ENCODE results near the gene COL11A2.
"Not testable (repeated sequence)": the region's sequence is repeated elsewhere in the genome, so short reads cannot be mapped to it uniquely, and the experiment has no call there.

COL11A2 gene

DNA sequence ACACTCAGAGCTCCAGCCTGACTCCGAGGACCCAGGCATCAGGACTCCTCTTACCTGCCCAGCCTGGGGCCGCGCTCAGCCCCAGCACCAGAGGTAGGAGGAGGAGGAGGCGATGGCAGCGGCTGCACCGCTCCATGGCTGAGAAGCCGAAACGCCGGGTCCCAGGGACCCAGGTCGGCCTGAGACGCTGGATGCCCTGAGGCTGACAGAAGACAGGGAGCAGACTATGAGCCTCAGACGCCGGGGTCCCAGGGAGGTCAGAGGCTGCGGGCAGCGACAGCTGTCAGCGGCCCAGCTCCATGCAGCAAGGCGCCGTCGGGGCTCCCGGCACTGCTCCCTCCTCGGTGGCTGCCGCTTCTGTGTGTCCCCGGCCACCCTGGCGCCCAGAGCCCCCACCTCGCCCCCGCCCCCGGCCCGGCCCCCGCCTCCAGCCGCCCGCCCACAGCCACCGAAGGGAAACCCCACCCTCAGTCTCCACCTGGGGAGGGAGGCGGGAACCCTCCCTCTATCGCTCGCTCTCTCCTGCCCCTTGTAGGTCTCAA lies at the start of gene COL11A2:
Gene COL11A2 (minus strand): TSS at position 363 of the 542 bp plus-strand sequence. CDS start 227 bp downstream, at position 136.
- DNase-seq (ENCODE audit: low read depth) = no peak

DNA sequence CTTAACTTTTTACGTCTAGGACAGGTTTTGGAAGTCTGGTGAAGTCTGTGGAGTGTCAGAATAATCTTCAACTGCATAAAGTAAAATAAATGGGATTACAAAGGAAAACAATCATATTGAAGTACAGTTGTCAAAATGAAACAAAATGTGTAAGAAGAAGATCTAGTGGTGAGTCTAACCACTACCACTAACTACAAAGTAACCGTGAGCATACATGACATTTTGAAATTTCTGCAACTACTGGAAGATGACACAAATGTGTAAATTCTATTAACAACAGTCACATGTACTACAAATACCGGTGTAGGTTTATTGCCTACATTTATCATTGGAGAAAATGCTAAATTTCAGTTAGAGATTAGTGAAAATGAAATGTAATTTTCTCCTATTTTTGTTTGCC lies 49.7 kb upstream of the COL11A2 start:
- no peak for DNase-seq (ENCODE audit: low read depth)

DNA sequence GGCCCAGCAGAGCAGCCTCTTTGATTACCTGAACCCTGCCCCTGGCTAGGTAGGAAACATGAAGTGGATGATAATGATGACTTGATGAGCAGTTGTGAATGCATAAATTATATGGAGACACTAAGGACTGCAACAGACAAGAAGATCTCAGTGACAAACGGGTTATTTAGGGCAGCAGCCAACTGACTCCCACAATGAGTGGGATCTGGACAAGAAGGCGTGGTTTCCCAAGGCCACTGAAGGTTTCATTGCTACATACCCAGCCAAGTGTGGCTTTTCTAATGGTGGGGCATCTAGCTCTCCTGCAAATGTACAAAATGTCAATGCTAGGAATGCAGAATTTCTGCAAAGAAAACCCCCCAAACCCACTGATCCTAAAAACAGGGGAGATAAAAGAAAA lies 45.5 kb upstream of the COL11A2 start:
- DNase-seq (ENCODE audit: low read depth) = no peak

DNA sequence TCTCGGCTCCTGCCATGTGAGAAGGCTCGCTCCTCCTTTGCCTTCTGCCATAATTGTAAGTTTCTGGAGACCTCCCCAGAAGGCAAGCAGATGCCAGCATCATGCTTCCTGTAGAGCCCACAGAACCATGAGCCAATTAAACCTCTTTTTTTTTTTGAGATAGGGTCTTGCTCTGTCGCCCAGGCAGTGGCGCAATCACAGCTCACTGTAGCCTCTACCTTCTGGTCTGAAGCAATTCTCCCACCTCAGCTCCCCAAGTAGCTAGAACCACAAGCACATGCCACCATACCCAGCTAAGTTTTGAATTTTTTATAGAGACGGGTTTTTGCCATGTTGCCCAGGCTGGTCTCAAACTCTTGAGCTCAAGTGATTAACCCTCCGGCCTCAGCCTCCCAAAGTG lies 44.6 kb upstream of the COL11A2 start:
- no peak for DNase-seq (ENCODE audit: low read depth)

DNA sequence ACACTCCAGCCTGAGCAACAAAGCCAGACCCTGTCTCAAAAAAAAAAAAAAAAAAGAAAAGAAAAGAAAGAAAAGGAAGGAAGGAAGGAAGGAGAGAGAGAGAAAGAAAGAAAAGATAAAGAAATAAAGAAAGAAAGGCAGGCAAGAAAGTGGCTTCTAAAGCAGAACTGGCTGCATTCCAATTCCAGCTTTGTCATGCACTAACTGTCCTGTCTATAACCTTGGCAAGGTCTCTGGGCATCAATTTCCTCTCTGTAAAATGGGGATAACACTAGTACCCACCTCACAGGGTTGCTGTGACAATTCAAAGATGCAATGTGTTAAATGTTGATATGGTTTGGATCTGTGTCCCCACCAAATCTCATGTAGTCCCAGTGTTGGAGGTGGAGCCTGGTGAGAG lies 44.1 kb upstream of the COL11A2 start:
- DNase-seq (ENCODE audit: low read depth) = no peak

DNA sequence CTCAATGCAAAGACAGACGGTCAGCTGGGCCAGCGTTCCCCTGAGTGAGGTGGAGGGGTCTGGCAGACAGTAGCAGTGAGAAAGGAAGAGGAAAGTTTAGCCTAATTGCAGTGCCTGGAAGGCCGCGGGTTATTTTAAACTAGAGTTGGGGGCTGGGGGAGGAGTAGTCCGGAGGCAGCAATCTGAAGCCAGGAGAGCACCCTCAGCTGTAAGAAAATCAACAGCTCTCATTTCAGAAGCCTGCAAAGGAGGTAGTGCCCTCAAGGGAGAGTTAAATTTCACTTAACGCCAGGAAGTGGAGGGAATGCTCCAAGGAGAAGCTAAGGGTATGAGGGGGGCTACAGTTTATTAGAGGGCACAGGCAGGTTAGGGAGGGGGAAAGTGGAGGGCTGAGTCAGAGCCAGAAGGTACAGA lies 43.0 kb upstream of the COL11A2 start:
- no peak for DNase-seq (ENCODE audit: low read depth)

DNA sequence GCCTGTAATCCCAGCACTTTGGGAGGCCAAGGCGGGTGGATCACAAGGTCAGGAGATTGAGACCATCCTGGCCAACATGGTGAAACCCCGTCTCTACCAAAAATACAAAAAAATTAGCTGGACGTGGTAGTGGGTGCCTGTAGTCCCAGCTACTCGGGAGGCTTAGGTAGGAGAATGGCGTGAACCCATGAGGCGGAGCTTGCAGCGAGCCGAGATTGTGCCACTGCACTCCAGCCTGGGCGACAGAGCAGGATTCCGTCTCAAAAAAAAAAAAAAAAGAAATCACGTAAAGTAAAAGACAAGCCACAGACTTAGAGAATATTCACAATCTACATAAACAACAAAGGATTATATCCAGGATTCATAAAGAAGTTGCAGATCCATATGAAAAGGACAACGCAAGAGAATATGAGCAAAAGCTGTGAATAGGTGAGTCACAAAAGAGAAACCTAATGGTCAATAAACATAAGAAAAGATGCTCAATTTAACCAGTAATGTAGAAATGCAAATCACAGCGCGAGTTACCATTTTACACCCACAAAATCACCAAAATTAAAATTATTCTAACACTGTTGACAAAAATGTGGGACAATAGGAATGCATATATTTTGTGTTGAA lies 34.3 kb upstream of the COL11A2 start:
- DNase-seq (ENCODE audit: low read depth) = not testable (repeated sequence)

DNA sequence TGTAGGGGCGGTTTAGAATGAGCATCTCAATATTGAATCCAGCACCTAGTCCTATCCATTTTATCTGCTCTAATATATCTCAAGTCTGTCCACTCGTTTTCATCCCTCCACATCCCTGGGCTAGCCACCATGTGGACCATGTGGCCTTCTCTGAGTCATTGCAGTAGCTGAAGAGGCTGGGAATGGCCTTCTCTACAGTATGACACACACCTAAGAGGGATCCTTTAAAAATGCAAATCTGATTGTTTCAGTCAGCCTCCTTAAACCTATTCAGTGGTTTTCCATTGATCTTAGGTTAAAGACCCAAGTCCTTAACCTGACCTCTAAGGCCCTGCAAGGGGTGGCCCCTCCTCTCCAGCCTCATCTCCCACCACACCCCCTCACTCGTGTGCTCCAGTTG lies 25.4 kb upstream of the COL11A2 start:
- DNase-seq (ENCODE audit: low read depth) = no peak

DNA sequence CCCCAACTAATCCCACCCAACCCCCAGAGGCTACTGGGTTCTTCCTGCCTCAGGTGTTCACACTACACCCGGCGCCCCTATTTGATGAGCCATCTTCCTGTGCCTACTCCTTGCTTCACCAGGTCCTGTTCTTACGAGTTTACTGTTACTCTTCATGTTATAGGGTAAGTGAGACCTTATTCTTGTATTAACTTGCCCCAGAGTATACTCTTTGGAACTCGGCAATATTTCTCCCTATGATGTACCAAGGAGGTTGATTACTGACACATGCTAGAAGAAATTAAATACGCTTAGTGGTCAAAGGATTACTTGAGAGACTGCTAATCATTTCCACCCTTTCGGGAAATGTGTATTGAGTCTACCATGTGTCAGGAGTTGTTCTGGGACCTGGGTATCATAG lies 25.0 kb upstream of the COL11A2 start:
- no peak for DNase-seq (ENCODE audit: low read depth)

DNA sequence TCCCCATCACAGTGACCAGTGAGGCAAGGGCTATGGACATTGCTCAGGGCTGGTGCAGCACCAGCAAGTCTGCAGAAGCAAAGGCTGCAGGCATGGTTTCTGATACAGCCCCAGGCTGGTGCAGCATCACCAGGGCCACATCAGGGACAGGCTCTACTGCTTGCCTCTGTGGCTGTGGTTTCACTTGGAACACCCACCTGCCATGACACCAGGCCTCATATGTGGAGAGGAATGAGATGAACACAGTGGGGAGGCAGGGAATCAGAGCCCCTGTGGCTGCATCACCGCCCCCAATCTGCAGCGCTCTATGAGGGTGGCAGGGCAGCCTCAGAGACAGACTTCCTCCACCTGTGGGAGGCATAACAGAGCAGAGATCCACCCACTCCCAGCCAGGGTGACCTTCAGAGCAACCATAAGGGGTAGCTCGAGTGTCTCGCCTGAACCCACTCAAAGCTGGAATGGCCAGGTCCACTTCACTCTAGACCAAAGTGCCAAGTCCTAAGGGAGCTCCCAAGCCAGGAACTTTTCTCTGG lies 23.9 kb upstream of the COL11A2 start:
- DNase-seq (ENCODE audit: low read depth) = no peak

DNA sequence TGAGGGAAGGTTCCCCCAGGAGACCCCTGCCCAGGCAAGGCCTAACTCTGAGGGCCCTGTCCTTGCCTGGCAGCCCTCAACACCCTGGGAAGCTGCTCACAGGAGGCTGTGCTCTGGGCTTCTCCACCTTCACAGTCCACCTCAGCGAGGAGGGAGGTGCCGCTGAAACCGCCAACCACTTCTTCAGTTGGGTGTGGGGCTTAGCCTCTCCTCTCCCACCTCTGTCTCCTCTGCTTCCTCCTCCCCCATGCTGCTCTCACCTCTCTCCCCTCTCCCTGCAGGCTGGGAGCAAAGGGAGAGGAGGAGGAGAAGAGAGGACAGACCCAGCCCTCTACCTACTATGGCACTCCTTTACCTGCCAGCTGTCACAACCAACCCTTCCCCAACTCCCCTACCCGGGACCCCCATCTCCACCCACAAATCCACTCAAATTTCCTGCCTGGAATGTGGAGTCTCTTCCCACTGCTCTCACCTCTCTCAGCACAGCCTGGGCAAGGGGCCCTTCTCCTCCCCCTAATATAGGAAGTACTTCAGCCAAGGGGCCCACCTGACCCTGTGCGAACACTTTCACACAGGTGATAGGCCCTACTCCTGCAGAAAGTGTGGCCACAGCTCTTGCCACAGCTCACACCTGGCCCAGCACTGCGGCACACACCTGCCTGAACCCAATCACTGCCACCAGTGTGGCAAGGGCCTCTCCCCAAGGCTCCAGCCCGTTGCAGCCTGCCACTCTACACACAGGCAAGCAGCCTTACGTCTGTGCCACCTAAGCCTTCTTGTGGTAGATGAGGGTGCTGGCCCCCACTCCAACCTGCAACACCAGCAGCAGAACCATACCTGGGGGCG lies 23.2 kb upstream of the COL11A2 start:
- no peak for DNase-seq (ENCODE audit: low read depth)

DNA sequence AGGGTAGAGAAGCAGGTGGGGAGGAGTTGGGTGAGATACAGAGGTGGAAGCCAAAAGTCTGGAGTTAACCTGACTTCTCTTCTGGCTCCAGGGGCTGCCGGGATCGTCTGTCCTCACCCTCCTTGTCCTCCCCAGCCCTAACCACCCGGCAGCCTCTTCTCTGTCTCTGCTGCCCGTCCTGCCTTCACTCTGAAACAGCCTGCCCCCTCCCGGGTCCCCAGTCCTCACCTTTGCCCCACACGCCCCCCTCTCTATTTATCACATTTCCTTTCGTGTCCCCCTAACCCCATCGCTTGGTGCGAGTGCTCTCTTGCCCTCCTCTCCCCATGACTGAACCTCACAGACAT lies 21.7 kb upstream of the COL11A2 start:
- DNase-seq (ENCODE audit: low read depth) = no peak

DNA sequence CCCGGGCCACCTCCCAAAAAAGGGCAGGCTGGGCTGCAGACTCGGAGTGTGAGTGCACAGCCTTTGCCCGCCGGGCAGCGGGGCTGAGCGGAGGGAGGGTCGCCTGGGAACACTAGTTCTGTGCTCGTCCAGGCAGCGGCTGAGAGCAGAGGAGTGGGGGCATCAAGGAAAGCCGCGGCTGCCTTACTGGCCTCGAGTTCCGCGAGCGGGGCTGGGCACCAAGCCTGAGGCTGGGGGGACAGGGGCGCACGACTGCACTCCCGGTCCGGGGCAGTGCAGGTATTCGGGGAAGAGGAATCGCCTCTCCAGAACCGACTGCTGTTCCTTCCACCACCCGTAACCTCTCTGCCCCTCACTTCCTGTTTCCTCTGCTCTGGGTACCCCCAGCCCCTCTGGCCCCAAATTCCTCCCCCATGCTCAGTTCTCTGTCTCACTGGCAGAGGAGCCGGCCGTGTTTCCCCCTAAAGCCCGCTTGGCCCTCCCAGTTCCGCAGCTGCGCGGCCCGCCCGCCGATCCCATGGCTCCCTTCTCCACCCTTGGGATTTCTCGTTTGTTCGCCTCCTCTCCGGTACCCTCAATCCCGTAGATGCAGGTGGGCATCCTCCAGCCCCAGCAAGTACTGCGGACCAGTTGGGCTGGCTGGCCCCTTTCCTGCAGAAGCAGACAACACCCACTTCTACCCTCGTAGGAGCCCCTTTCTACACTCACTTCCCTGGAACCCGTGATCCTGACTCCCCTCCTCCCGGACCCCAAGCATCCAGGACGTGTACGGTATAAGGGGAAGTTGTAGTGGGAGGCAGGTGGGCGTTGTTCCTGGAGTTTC lies 21.1 kb upstream of the COL11A2 start:
- no peak for DNase-seq (ENCODE audit: low read depth)

DNA sequence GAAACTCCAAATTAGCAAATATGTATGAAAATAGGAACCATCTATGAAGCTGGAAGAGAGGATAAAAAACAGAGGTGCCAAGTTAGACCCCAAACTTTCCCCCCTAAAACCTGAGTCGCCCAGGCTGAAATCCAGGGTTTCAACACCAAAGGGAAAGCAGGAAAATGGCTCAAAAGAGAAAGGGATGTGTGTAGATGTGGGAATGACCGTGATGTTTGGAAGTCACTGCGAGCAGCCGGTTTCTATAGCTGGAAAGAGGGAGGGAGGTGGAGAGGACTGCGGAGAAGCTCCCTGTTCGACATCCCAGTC lies 20.5 kb upstream of the COL11A2 start:
- DNase-seq (ENCODE audit: low read depth) = no peak

DNA sequence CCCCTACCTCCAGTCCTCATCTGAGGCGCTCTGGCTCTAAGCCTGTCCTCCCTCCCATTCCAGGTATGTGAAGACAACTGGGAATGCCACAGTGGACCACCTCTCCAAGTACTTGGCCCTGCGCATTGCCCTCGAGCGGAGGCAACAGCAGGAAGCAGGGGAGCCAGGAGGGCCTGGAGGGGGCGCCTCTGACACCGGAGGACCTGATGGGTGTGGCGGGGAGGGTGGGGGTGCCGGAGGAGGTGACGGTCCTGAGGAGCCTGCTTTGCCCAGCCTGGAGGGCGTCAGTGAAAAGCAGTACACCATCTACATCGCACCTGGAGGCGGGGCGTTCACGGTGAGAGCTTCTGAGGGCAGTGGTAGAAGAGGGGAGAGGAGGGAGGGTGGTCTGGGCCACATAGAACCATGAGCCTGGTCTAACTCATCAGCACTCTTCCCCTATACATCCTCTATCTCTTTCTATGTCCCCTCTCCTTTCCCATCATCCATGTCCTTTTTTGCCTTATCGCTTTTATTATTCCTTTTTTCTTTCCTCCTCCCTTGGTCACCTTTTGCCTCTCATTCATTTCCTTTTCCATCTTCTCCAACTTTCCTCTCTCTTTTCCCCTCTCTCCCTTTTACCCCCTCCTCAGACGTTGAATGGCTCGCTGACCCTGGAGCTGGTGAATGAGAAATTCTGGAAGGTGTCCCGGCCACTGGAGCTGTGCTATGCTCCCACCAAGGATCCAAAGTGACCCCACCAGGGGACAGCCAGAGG lies 19.6 kb upstream of the COL11A2 start:
- DNase-seq (ENCODE audit: low read depth) = no peak

DNA sequence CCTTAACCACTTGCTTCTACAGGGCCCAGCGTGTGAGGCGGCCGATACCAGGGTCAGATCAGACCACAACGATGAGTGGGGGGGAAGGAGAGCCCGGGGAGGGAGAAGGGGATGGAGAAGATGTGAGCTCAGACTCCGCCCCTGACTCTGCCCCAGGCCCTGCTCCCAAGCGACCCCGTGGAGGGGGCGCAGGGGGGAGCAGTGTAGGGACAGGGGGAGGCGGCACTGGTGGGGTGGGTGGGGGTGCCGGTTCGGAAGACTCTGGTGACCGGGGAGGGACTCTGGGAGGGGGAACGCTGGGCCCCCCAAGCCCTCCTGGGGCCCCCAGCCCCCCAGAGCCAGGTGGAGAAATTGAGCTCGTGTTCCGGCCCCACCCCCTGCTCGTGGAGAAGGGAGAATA lies 18.9 kb upstream of the COL11A2 start:
- no peak for DNase-seq (ENCODE audit: low read depth)

DNA sequence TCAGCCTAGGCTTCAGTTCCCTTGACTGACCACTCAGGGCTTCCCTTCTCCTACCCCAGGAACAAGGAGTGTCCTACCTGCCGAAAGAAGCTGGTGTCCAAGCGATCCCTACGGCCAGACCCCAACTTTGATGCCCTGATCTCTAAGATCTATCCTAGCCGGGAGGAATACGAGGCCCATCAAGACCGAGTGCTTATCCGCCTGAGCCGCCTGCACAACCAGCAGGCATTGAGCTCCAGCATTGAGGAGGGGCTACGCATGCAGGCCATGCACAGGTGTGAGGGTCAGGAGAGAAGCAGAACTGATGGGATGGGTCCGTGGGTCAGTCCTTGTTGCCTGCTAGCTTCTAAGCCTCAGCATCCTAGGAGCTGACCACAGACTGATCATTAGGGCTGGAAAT lies 17.6 kb upstream of the COL11A2 start:
- no peak for DNase-seq (ENCODE audit: low read depth)

DNA sequence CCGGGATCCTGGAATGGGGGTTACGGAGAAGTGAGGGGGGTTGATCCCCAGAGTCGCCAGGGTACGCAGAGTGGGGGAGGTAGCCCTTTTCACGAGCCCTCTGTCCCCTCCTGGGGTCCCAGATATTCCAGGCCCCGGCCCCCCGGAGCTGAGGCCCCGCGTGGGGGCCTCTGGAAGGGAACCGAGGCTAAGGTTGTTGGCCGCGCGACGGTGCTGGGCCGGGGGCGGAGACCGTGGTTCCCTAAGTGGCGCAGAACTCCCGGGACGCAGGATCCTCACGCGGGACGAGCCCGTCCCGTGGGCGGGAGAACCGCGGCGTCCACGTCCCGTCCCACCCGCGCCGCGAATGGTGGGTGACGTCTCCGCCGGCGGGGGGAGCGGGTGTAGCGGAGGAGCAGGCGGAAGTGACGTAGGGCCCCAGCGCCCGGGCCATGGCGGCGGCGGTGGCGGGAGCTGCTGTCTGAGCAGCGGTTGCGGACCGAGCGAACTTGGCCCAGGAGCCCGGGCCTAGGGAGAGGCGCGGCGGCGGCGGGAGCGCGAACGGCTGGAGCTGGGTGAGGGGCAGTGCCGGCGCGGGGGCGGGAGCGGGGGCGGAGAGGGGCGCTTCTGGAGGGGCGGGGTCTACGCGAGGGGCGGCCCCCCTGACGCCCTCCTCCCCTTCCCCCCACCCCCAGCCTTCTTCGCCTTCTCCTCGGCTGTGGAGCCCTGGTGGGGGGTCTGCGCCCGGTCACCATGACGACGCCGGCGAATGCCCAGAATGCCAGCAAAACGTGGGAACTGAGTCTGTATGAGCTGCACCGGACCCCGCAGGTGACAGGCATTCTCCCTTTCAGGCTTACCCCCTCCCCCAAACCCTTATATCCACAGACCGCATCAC lies 16.1 kb upstream of the COL11A2 start, which contains the start of gene RING1:
Gene RING1 (plus strand): TSS at position 410 of the 877 bp plus-strand sequence. CDS start 323 bp downstream, at position 733.
- DNase-seq (ENCODE audit: low read depth) = peak; percentile 81

DNA sequence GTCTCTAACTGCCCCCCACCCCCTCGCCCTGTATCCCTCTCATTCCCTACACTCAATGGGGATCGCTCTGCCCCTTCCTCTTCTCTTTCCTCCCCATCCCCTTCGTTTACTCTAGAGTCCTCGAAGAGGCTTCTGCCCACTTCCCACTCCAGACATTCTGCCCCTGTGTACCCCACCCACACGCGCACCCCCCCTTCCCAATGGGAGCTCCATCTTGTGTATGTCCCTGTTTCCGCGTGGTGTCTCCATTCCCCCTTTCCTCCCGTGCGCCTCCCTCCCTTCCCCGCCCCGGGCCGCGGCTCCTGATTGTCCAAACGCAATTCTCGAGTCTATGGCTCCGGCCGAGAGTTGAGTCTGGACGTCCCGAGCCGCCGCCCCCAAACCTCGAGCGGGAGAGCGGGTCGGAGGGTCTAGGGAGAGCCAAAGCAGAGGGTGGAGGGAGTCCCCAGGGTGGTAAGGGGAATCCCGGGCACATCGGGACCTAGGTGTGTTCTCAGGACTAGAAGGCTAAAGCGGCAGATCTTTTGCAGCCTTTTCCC lies 15.4 kb upstream of the COL11A2 start:
- no peak for DNase-seq (ENCODE audit: low read depth)

DNA sequence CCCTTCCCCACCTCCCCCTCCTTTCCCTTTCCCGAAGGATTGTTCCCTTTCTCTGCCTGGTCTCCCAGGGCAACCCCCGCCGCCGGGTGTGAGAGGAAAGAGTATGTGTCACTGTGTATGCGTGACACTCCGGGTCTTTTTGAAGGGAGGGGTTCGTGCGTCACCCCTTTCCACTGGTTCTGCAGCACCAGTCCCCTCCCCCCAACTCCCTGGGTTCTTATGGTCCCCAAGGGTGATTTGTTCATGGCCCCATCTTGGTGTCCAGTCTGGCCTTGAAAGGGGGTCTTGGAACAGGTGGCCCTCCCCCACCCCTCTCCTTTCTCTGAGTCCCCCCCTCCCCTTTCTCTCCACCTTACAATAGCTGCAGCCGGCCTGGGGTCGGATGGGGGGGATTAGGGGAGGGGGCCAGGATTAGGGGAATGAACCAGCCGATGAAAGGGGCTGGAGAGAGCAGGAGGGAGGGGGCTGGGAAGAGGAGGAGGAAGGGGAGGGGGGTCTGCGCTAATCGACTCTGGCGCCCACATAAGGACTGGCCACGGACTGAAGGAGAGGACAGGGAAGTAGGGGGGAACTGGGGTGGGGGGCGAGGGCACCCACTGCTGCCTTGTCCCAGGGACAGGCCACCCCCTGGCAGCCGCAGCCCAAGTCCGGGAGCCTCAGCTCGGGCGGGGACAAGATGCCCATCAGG lies 14.7 kb upstream of the COL11A2 start:
- DNase-seq (ENCODE audit: low read depth) = no peak
